Stimulated activated CD8-positive, alpha-beta memory T cell treated with anti-CD3 and anti-CD28 coated beads, Interleukin-4, amount 100 ng/mL, for 1 hour (primary cell): ENCODE results near the gene LYRM4.

ENCODE experiments used
- DNase-seq, 2 donors: peaks; one replicate each; pipeline ENCODE4 v3.0.0-alpha.2; 2020; ENCODE audit warnings: low read depth in 2 of 2, low spot score in 1 of 2

LYRM4 gene

GRCh38 chr6:5205877-5206850, 54.6 kb downstream of the LYRM4 start:
- no peak for DNase-seq

- DNase-seq, result no peak
Measured at GRCh38 chr6:5205035-5205507, 55.7 kb downstream of the LYRM4 start.

DNA sequence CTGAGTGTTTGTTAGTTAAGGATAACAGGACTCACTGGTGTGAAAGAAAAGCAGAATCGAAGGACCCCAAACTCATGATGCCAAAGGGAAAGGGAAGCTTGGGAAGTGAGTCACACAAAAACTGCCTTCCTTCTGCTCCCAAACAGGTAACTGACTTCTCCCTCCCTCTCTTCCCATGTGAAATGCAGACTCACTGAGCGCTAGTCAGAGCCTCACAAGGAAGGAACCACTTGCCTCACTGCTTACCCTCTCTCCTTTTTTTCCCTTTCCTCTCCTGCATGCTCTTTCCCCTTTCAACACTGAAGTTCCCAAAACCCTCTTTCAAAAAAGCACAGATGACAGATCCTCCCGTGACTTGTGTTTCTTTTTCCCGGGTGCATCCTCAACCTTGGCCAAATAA, 56.4 kb downstream of the LYRM4 start:
- no peak for DNase-seq

- DNase-seq, result no peak
Measured at GRCh38 chr6:5203546-5203945, 57.2 kb downstream of the LYRM4 start.

DNA sequence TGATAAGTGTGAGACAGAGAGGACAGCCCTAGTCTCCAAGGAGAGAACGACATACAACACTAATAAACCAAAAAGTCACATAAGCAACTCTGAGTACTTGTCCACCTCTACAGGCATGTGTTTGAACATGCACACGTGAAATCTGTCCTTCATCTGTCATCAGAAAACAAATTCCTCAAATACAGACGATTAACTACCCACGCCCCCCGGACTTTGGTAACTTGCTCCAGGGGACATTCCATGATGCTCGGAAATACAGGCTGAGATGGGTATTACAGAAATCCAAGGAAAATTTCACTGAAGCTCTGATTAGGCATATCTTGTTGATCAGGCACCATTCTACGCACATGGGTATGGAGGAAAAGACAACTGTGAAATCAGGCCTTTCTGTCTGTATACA, 57.8 kb downstream of the LYRM4 start:
- no peak for DNase-seq

DNA sequence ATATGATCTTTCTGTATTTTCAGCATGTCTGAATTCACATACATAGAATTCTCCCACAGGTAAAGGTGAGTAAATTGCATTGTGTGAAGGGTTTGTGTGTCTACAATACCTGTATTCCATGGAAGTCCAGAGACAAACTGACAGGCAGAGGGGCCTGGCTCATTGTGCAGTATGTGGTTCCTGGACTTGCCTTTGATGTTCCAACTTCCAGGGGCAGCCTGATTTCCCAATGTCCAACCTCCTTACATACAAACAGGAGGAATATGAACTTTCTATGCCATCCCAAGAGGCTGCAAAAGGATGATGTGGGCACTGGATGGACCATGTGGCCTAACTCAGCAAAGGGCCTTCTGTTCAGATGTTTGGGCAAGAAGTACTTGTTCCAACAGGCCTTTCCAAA, 58.5 kb downstream of the LYRM4 start:
- no peak for DNase-seq

DNA sequence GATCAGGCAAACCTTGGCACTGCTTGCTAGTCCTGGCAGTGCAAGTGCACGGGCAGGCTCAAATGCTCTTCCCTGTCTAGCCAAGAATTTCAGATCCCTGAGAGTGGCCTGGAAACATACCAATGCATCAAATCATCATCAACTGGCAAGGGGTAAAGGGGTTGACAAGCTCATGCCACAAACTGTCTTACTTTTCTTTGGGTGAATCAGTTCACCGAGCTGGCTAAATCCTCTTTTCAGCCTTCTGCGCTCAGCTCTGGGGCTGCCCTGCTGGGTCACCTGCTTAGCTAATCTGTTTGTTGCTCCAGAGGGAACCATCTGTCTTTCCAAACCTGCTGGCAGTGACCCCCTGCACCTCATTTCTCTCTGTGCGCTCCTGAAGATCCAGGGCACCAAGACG, 59.5 kb downstream of the LYRM4 start:
- DNase-seq, result no peak

GRCh38 chr6:5199702-5200101, 61.0 kb downstream of the LYRM4 start:
- DNase-seq, result no peak

- no peak for DNase-seq
Measured at GRCh38 chr6:5199283-5199682, 61.5 kb downstream of the LYRM4 start.

- no peak for DNase-seq
Measured at GRCh38 chr6:5197084-5197483, 63.7 kb downstream of the LYRM4 start.

DNA sequence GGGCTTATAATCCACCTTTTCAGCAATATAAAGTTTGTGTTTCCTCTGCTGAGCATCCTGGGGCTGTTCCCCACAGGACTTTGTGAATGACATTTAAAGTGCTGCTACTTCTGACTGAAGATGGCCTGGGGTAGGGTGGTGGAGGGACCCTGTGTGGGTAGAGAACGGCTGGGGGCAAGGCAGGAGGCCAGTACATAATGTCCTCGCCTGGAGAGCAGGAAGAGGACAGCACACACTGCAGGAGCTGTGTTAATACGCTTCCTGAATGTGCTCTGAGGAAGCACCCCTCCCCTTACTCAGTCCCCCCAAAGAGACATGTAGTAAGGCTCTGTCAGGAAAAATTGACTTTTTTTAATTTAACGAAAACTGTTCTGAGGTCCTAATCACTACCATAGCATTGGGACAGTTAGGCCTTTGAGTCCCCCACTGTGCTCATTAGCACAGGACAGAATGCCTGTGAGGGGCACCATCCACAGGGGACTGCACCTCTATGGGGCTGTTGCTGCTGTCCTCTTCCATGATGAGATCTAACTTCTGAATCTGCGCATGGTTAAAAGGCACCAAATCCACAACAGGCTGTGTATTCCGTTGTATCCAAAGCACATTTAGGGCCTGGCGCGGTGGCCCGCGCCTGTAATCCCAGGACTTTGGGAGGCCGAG, 68.5 kb downstream of the LYRM4 start:
- DNase-seq, result no peak

DNA sequence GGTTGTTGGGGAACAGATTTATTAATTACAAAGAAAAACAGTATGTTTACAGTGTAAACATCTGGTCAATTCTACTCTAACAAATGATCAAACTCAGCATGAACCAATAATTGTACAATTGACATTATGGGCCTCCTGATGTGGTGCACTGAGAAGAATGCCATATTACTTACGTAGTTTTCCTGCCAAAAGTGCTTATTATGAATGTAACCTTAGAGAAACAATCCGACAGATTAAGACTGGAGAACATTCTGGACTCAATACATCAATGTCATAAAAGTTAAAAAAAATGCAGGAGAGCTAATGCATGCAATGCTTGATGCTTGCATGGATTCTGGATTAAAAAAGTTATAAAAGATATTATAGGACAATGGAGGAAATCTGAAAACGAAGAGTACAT, 69.0 kb downstream of the LYRM4 start:
- no peak for DNase-seq

GRCh38 chr6:5191222-5191621, 69.5 kb downstream of the LYRM4 start:
- DNase-seq, result no peak

- no peak for DNase-seq
Measured at GRCh38 chr6:5190507-5190906, 70.2 kb downstream of the LYRM4 start.

GRCh38 chr6:5188646-5189045, 72.1 kb downstream of the LYRM4 start:
- no peak for DNase-seq

GRCh38 chr6:5184878-5185277, 75.9 kb downstream of the LYRM4 start:
- no peak for DNase-seq

- no peak for DNase-seq
Measured at GRCh38 chr6:5184218-5184617, 76.5 kb downstream of the LYRM4 start.

- no peak for DNase-seq
Measured at GRCh38 chr6:5181510-5182317, 79.0 kb downstream of the LYRM4 start.

DNA sequence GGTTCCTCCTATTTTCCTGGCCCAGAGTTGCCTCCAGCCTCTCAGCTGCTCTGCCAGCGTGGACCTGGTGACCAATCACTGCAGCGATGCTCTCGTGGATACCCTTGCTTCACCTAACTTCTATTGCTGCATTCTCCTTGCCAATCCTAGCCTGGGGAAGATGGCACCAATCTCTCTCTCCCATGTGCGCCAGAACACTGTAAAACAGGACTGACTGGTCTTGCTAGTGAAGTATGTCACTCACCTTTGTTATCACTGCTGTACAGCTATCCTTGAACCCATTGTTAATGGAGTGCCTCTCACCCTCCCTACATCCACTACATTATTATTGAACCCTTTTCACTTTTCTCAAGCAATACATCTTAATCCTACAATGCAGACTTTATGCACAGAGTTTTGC, 80.1 kb downstream of the LYRM4 start:
- no peak for DNase-seq

DNA sequence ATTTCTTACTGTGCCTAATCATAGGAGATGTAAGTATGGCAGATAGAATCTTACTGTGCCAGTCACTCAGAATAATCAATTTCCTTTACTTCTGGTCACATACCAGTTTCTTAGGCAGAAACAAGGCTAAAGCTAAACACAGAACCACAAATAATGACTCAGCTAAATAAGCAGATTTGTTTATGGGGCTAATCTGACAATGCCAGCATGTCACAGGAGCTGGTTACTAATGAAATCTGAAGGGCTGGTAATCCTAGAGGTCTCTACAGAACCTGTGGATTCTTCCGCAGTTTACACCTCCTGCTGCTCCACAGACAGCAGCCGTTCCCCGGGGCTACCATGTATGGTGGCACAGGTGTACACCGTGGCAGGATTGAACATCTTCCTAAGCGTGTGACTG, 80.8 kb downstream of the LYRM4 start:
- no peak for DNase-seq

DNA sequence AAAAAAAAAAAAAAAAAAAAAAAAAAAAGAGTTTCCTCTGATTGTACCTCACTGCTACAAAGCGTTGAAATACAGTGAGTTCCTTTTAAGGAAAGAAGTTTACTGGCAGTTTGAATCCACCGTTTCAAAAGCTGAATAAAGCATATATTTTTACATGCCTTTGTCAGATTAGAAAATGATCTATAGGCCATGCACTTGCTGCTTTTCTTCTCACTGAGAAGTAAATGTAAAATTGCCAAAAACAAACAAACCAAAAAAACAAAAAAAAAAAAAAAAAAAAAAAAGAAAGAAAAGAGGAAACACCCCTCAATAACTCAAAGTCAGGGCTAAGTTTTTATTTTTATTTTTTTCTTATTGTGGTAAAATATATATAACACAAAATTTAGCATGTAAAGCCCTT, 81.9 kb downstream of the LYRM4 start:
- no peak for DNase-seq

- DNase-seq, result no peak
Measured at GRCh38 chr6:5175635-5176034, 85.1 kb downstream of the LYRM4 start.
